Panc1 (cell line): Measurements from ENCODE around the gene AK2. TPM values are rescaled to one million over a fixed set of nuclear protein-coding genes. Genes with fewer than 3 reads are reported as not detected.
"Not testable (repeated sequence)": the region's sequence is repeated elsewhere in the genome, so short reads cannot be mapped to it uniquely, and the experiment has no call there.

Experiments
- ATAC-seq: fragments of 200-7000 bp; cut with Tn5 transposase; 2 replicates; pipeline ENCODE4 v1.9.1; 2020; ENCODE audit warnings: mild to moderate bottlenecking, moderate library complexity
- BruUV-seq: library from RNA; stranded (reverse); fragments of 400-500 nt; replicated peaks from 2 replicates; lab custom pipeline; 2021; lab: Mats Ljungman, UMichigan
- CTCF ChIA-PET: fragments of 300-600 bp; sonication (Branson Sonifier 250); formaldehyde crosslinking; loops from one replicate; lab custom pipeline; 2022; ENCODE audit warnings: antibody characterized with exemption; lab: Charles Lee
- POLR2A ChIA-PET: fragments of 300-600 bp; sonication (Branson Sonifier 250); formaldehyde crosslinking; loops from one replicate; lab custom pipeline; 2022; ENCODE audit warnings: antibody characterized with exemption; lab: Charles Lee
- DNase-seq: peaks from one replicate; pipeline ENCODE4 v3.0.0-alpha.2; 2010; ENCODE audit warnings: low read depth, low spot score
- H3K27ac ChIP-seq: 2 replicates; pipeline ENCODE4 v1.5.1; 2011; ENCODE audit warnings: mild to moderate bottlenecking, low read length, inconsistent platforms
- H3K27me3 ChIP-seq: fragments of 200-500 bp; sonication (Bioruptor generic); 2 replicates; pipeline ENCODE4 v1.6.0; 2014; ENCODE audit warnings: low read length, inconsistent platforms; ENCODE audit not compliant: control insufficient read depth, insufficient read depth
- H3K36me3 ChIP-seq: fragments of 200-500 bp; sonication (Bioruptor generic); 2 replicates; pipeline ENCODE4 v1.5.1; 2014; ENCODE audit warnings: inconsistent platforms, mild to moderate bottlenecking, low read length, moderate library complexity; ENCODE audit not compliant: control insufficient read depth, insufficient read depth
- H3K4me1 ChIP-seq: 2 replicates; pipeline ENCODE4 v1.5.1; 2011; ENCODE audit warnings: inconsistent platforms, mild to moderate bottlenecking, low read length, moderate library complexity; ENCODE audit not compliant: control insufficient read depth, insufficient read depth
- H3K4me3 ChIP-seq, 2 experiments: 2 replicates each; pipeline ENCODE4 v1.5.1; 2011 to 2012; ENCODE audit warnings: low read depth in 2 of 2, low read length in 2 of 2, mild to moderate bottlenecking in 2 of 2, inconsistent platforms in 1 of 2, moderate library complexity in 1 of 2
- H3K9me3 ChIP-seq: fragments of 200-500 bp; sonication (Bioruptor generic); 2 replicates; pipeline ENCODE4 v1.5.1; 2014; ENCODE audit warnings: low read depth, mild to moderate bottlenecking, inconsistent platforms, low read length, moderate library complexity; ENCODE audit not compliant: control insufficient read depth, insufficient read depth
- POLR2AphosphoS5 ChIP-seq: IDR thresholded peaks from 2 replicates; pipeline ENCODE4 v1.6.1; 2012; ENCODE audit warnings: mild to moderate bottlenecking, low read depth, low read length, moderate library complexity
- REST ChIP-seq, 2 experiments: IDR thresholded peaks; 2 replicates each; pipeline ENCODE4 v1.6.1; 2011 to 2012; ENCODE audit warnings: low read depth in 2 of 2, control low read depth in 1 of 2, low read length in 1 of 2, mild to moderate bottlenecking in 1 of 2, moderate library complexity in 1 of 2; ENCODE audit not compliant: insufficient read depth in 1 of 2
- SIN3A ChIP-seq: IDR thresholded peaks from 2 replicates; pipeline ENCODE4 v1.6.1; 2012; ENCODE audit warnings: low read depth, mild to moderate bottlenecking, low read length, moderate library complexity, borderline replicate concordance; ENCODE audit not compliant: insufficient read depth
- TCF7L2 ChIP-seq: IDR thresholded peaks from 2 replicates; pipeline ENCODE4 v1.6.1; 2011; ENCODE audit warnings: mild to moderate bottlenecking, low read depth, low read length, inconsistent platforms
- in situ Hi-C: cut with HindIII; loops from 2 replicates; pipeline ENCODE4 v1.10.0; 2016; ENCODE audit warnings: low sequenced_read_pairs, low pct_unique_long_range_greater_than_20kb
- intact Hi-C: fragments of 100-400 bp; cut with micrococcal nuclease; formaldehyde crosslinking; loops from one replicate; pipeline ENCODE4 v1.10.0; 2022; ENCODE audit not compliant: unreplicated experiment
- total RNA-seq: library from RNA; stranded (reverse); gene quantifications from one replicate; pipeline ENCODE4 v1.2.1, GENCODE V29; 2021; ENCODE audit not compliant: unreplicated experiment
- TF ChIP-seq, protein P1 (sequence below): fragments of 450-650 bp; IDR thresholded peaks from 2 replicates; pipeline ENCODE4 v1.5.1; 2017; ENCODE audit warnings: mild to moderate bottlenecking

The AK2 gene
- total RNA-seq, 1 experiment from 2014 or later, result 213 TPM

DNA sequence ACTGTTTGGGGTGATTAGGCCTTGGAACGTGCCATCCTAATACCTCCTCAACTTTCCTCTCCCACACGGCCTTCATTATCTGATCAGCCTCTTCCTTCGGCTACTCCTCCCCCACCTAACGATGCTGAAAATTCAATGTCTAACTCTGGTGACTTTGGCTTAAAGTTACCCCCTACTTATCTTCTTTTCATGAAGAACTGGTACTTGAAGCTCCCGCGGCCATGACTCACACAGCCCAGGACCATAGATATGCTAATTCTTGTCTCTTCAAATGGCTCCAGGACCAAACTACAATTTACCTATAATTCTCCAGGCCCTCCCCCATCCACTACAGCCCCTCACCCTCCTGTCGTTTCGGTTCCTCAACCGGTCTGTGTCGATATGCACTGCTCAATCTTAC lies 28.6 kb upstream of the AK2 start:
- no peaks in the 10 kb centered on the region for H3K36me3 ChIP-seq
- no peak for TF ChIP-seq POLR2AphosphoS5
- TF ChIP-seq, protein P1, sequence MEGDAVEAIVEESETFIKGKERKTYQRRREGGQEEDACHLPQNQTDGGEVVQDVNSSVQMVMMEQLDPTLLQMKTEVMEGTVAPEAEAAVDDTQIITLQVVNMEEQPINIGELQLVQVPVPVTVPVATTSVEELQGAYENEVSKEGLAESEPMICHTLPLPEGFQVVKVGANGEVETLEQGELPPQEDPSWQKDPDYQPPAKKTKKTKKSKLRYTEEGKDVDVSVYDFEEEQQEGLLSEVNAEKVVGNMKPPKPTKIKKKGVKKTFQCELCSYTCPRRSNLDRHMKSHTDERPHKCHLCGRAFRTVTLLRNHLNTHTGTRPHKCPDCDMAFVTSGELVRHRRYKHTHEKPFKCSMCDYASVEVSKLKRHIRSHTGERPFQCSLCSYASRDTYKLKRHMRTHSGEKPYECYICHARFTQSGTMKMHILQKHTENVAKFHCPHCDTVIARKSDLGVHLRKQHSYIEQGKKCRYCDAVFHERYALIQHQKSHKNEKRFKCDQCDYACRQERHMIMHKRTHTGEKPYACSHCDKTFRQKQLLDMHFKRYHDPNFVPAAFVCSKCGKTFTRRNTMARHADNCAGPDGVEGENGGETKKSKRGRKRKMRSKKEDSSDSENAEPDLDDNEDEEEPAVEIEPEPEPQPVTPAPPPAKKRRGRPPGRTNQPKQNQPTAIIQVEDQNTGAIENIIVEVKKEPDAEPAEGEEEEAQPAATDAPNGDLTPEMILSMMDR, result no peak
- no peak for TF ChIP-seq SIN3A
- no peak for TF ChIP-seq REST (IDR thresholded peaks at IDR 0.05; ENCODE audit: insufficient read depth in 1 of 2, low read depth in 2 of 2, low read length in 1 of 2)
- no peak for TF ChIP-seq TCF7L2
- ChIA-PET POLR2A (no interaction called here), CTCF (no interaction called here)
- in situ Hi-C loops, result no loop called here
- H3K4me1 ChIP-seq, result no peaks in the 10 kb centered on the region
- intact Hi-C loops, result no loop called here
- ATAC-seq (no peak), DNase-seq (no peak)
- BruUV-seq, result no TSS peak
- H3K9me3 ChIP-seq, result no peaks in the 10 kb centered on the region; the same call in 1 of the 2 replicates
- H3K27ac ChIP-seq, result no peak overlapping the region
- no peak overlapping the region for H3K4me3 ChIP-seq
- H3K27me3 ChIP-seq, result no peaks in the 10 kb centered on the region

DNA sequence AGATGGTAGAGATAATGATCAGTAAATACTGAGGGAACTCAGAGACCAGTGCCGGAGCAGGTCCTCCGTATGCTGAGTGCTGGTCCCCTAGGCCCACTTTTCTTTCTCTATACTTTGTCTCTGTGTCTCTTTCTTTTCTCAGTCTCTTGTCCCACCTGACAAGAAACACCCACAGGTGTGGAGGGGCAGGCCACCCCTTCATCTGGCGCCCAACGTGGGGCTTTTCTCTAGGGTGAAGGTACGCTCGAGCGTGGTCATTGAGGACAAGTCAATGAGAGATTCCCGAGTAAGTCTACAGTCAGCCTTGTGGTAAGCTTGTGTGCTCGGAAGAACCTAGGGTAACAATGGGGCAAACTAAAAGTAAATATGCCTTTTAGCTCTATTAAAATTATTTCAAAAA lies 27.6 kb upstream of the AK2 start:
- H3K4me3 ChIP-seq, intact Hi-C loops, in situ Hi-C loops, BruUV-seq, H3K4me1 ChIP-seq, ATAC-seq, H3K36me3 ChIP-seq, H3K27ac ChIP-seq, POLR2A ChIA-PET, DNase-seq, H3K9me3 ChIP-seq, H3K27me3 ChIP-seq: not testable (repeated sequence)
- CTCF ChIA-PET, result interaction anchor here (0.5 kb wide), 1 partner anchor 8 kb away, joined by 3 read pairs; no protein-coding TSS in a partner anchor

GRCh38 chr1:33061834-33062233 lies 25.2 kb upstream of the AK2 start:
- intact Hi-C loops (no loop called here), in situ Hi-C loops (no loop called here)
- DNase-seq (no peak), ATAC-seq (no peak)
- H3K27me3 ChIP-seq, result no peaks in the 10 kb centered on the region
- ChIA-PET POLR2A (interaction anchor here (0.6 kb wide), 1 partner anchor 74 kb away, joined by 7 read pairs; no protein-coding TSS in a partner anchor), CTCF (no interaction called here)
- H3K27ac ChIP-seq, result no peak overlapping the region
- H3K4me1 ChIP-seq, result no peaks in the 10 kb centered on the region
- TF ChIP-seq SIN3A, result no peak
- no peak for TF ChIP-seq TCF7L2
- no peak for TF ChIP-seq POLR2AphosphoS5
- TF ChIP-seq, protein P1, result no peak
- no peak for TF ChIP-seq REST (IDR thresholded peaks at IDR 0.05; ENCODE audit: insufficient read depth in 1 of 2, low read depth in 2 of 2, low read length in 1 of 2)
- no TSS peak for BruUV-seq
- H3K36me3 ChIP-seq, result no peaks in the 10 kb centered on the region
- no peak overlapping the region for H3K4me3 ChIP-seq
- H3K9me3 ChIP-seq, result no peaks in the 10 kb centered on the region; the same call in 1 of the 2 replicates
